GM12892 (cell line): ENCODE results near the gene ASTN2.

ENCODE experiments used
- POLR2A ChIP-seq: IDR thresholded peaks from 2 replicates; pipeline ENCODE4 v1.6.1; 2011; ENCODE audit warnings: low read depth, low read length, control low read depth
- POLR2AphosphoS5 ChIP-seq: IDR thresholded peaks from 2 replicates; pipeline ENCODE4 v1.6.1; 2011; ENCODE audit warnings: low read depth, low read length, control low read depth
- TAF1 ChIP-seq: IDR thresholded peaks from 2 replicates; pipeline ENCODE4 v1.6.1; 2011; ENCODE audit warnings: low read depth, mild to moderate bottlenecking, control low read depth, low read length, borderline replicate concordance

GRCh38 chr9:116917895-116918508 is 496.9 kb downstream of the ASTN2 start:
- peak; percentile 61; the same call in 1 of the 2 replicates for TF ChIP-seq POLR2A
- TF ChIP-seq TAF1 = 0 out of 2 replicates have a peak, but pooled peaks have one; percentile 31
- TF ChIP-seq POLR2AphosphoS5 = 0 out of 2 replicates have a peak, but pooled peaks have one; percentile 38
